HUES64 (cell line): ENCODE data around the gene CFAP46.

Experiments
- H3K27ac ChIP-seq: 2 replicates; pipeline ENCODE4 v1.7.0; 2013; ENCODE audit warnings: low read depth, low read length, inconsistent platforms
- H3K27me3 ChIP-seq: 2 replicates; pipeline ENCODE4 v1.6.1; 2013; ENCODE audit warnings: mild to moderate bottlenecking, low read length; ENCODE audit not compliant: insufficient read depth
- H3K36me3 ChIP-seq: 2 replicates; pipeline ENCODE4 v1.6.1; 2013; ENCODE audit warnings: mild to moderate bottlenecking, low read length; ENCODE audit not compliant: insufficient read depth
- H3K4me1 ChIP-seq: 2 replicates; pipeline ENCODE4 v1.6.1; 2013; ENCODE audit warnings: mild to moderate bottlenecking, low read length, moderate library complexity; ENCODE audit not compliant: insufficient read depth
- H3K4me3 ChIP-seq: 2 replicates; pipeline ENCODE4 v1.5.1; 2013; ENCODE audit warnings: mild to moderate bottlenecking, low read length, moderate library complexity
- H3K9ac ChIP-seq: 2 replicates; pipeline ENCODE4 v1.6.1; 2013; ENCODE audit warnings: mild to moderate bottlenecking, low read depth, low read length
- H3K9me3 ChIP-seq: 2 replicates; pipeline ENCODE4 v1.6.1; 2013; ENCODE audit warnings: low read depth, low read length; ENCODE audit not compliant: insufficient read depth
- WGBS: fragments of 150-250, 120-280 bp; methylation state at CpG from one replicate; pipeline ENCODE4 v1.1.7; 2013; ENCODE audit warnings: missing lambda C conversion rate; 5-methylcytosine and 5-hydroxymethylcytosine counted together

Gene CFAP46

GRCh38 chr10:132913559-132914115 lies 28.7 kb downstream of the CFAP46 start:
- no peak overlapping the region for H3K27ac ChIP-seq
- H3K4me1 ChIP-seq = peaks cover 3% of the 10 kb centered on the region; the same call in 1 of the 2 replicates
- no peak overlapping the region for H3K4me3 ChIP-seq
- H3K36me3 ChIP-seq = no peaks in the 10 kb centered on the region
- no peaks in the 10 kb centered on the region for H3K9me3 ChIP-seq
- H3K27me3 ChIP-seq = no peaks in the 10 kb centered on the region
- no peak overlapping the region for H3K9ac ChIP-seq
- WGBS = 64% methylated on average over 22 of the region's 26 CpGs

GRCh38 chr10:132912713-132913558 lies 29.4 kb downstream of the CFAP46 start:
- peaks cover 3% of the 10 kb centered on the region; the same call in 1 of the 2 replicates for H3K4me1 ChIP-seq
- H3K27ac ChIP-seq = no peak overlapping the region
- no peaks in the 10 kb centered on the region for H3K27me3 ChIP-seq
- H3K4me3 ChIP-seq = no peak overlapping the region
- no peaks in the 10 kb centered on the region for H3K9me3 ChIP-seq
- 58% methylated on average over 46 of the region's 46 CpGs for WGBS
- H3K9ac ChIP-seq = no peak overlapping the region
- H3K36me3 ChIP-seq = no peaks in the 10 kb centered on the region

- no peak overlapping the region for H3K27ac ChIP-seq
- no peak overlapping the region for H3K9ac ChIP-seq
- WGBS = 94% methylated on average over 7 of the region's 7 CpGs
- no peak overlapping the region for H3K4me3 ChIP-seq
- no peaks in the 10 kb centered on the region for H3K36me3 ChIP-seq
- no peaks in the 10 kb centered on the region for H3K9me3 ChIP-seq
- no peaks in the 10 kb centered on the region for H3K27me3 ChIP-seq
- peaks cover 3% of the 10 kb centered on the region; the same call in 1 of the 2 replicates for H3K4me1 ChIP-seq
Observed at GRCh38 chr10:132912225-132912712, 30.1 kb downstream of the CFAP46 start.

- no peaks in the 10 kb centered on the region for H3K36me3 ChIP-seq
- no peak overlapping the region for H3K4me3 ChIP-seq
- no peaks in the 10 kb centered on the region for H3K27me3 ChIP-seq
- H3K27ac ChIP-seq = no peak overlapping the region
- H3K4me1 ChIP-seq = peaks cover 3% of the 10 kb centered on the region; the same call in 1 of the 2 replicates
- no peak overlapping the region for H3K9ac ChIP-seq
- WGBS = 65% methylated on average over 9 of the region's 9 CpGs
- H3K9me3 ChIP-seq = no peaks in the 10 kb centered on the region
Observed at GRCh38 chr10:132911786-132912097, 30.6 kb downstream of the CFAP46 start.

- Histone ChIP-seq H3K4me1 (peaks cover 3% of the 10 kb centered on the region; the same call in 1 of the 2 replicates), H3K9me3 (no peaks in the 10 kb centered on the region), H3K36me3 (no peaks in the 10 kb centered on the region), H3K27me3 (no peaks in the 10 kb centered on the region), H3K4me3 (no peak overlapping the region), H3K9ac (no peak overlapping the region), H3K27ac (no peak overlapping the region)
- WGBS = 70% methylated on average over 37 of the region's 37 CpGs
Observed at GRCh38 chr10:132910901-132911785, 31.2 kb downstream of the CFAP46 start.

GRCh38 chr10:132910186-132910880 lies 32.0 kb downstream of the CFAP46 start:
- 91% methylated on average over 28 of the region's 28 CpGs for WGBS
- Histone ChIP-seq H3K27ac (no peak overlapping the region), H3K4me3 (no peak overlapping the region), H3K9ac (no peak overlapping the region), H3K4me1 (peaks cover 3% of the 10 kb centered on the region; the same call in 1 of the 2 replicates), H3K9me3 (no peaks in the 10 kb centered on the region), H3K36me3 (no peaks in the 10 kb centered on the region), H3K27me3 (no peaks in the 10 kb centered on the region)

GRCh38 chr10:132909491-132910071 lies 32.8 kb downstream of the CFAP46 start:
- WGBS = 94% methylated on average over 21 of the region's 21 CpGs
- Histone ChIP-seq H3K27ac (no peak overlapping the region), H3K9ac (no peak overlapping the region), H3K4me1 (peaks cover 3% of the 10 kb centered on the region; the same call in 1 of the 2 replicates), H3K9me3 (no peaks in the 10 kb centered on the region), H3K4me3 (no peak overlapping the region), H3K36me3 (no peaks in the 10 kb centered on the region), H3K27me3 (no peaks in the 10 kb centered on the region)

- WGBS = 94% methylated on average over 33 of the region's 33 CpGs
Observed at GRCh38 chr10:132908621-132909295, 33.6 kb downstream of the CFAP46 start.

GRCh38 chr10:132907821-132908620 lies 34.3 kb downstream of the CFAP46 start:
- no peak overlapping the region for H3K4me3 ChIP-seq
- 94% methylated on average over 41 of the region's 41 CpGs for WGBS
- H3K9me3 ChIP-seq = no peaks in the 10 kb centered on the region
- H3K4me1 ChIP-seq = peaks cover 2% of the 10 kb centered on the region; the same call in 1 of the 2 replicates
- H3K36me3 ChIP-seq = no peaks in the 10 kb centered on the region
- no peak overlapping the region for H3K27ac ChIP-seq
- H3K27me3 ChIP-seq = no peaks in the 10 kb centered on the region
- H3K9ac ChIP-seq = no peak overlapping the region

More at GRCh38 chr10:132908621-132909295, 33.6 kb downstream of the CFAP46 start:
- H3K4me3 ChIP-seq = no peak overlapping the region
- no peak overlapping the region for H3K27ac ChIP-seq
- H3K9me3 ChIP-seq = no peaks in the 10 kb centered on the region
- H3K9ac ChIP-seq = no peak overlapping the region
- H3K27me3 ChIP-seq = no peaks in the 10 kb centered on the region
- peaks cover 3% of the 10 kb centered on the region; the same call in 1 of the 2 replicates for H3K4me1 ChIP-seq
- no peaks in the 10 kb centered on the region for H3K36me3 ChIP-seq
